NCI-H1436 treated with DMSO at 0.1 percent for 48 hours (cell line): ENCODE data around the gene OLA1.

Experiments used
- DNase-seq: peaks from one replicate; lab custom pipeline; 2025; lab: John Stamatoyannopoulos, UW

Gene OLA1

DNA sequence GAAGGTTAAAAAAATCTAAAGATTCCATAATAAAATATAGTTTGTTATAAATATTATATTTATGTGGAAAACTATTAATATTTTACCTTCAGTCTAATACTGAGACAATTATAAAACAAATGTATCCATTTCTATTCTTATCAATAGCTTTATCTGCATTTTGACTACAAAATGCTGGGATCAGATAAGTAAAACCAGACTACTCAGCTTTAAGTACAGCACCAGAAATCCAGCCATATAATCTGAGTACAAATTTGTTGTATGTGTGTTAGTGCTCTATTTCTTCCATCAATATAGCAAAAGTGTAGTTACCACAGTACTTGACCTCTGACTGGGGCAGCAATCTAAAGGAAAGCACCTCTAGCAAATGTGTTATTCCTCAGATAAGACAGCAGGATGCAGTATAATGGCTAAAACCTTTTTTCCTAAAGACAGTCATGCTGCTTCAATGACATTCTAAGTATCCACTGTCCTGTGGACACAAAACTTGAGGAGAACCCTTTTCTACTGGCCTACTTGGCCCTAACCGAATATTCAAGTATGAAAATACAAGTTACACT, 68.1 kb downstream of the OLA1 start:
- no peak for DNase-seq

DNA sequence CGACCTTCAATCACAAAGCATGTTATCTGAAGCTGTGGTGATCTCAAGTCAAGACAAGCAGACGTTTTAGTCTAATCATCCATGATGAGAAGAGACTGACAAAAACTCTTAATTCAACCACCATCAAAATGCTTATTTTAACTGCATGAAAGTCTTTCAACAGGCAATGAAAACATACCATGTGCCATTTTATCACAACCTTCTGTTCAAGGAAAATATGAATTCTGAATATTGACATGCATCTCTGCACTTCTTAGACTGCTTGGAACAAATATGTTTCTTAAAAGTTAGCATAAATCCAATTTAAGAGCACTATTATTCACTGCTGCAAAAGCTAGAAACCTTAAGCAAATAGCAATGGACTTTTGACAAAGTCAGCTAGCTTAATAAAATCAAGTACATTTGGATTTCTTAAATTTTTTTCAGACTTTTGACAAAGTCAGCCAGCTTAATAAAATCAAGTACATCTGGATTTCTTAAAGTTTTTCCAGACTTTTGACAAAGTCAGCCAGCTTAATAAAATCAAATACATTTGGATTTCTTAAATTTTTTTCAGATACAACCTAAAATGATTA, 70.9 kb downstream of the OLA1 start:
- DNase-seq, result no peak

DNA sequence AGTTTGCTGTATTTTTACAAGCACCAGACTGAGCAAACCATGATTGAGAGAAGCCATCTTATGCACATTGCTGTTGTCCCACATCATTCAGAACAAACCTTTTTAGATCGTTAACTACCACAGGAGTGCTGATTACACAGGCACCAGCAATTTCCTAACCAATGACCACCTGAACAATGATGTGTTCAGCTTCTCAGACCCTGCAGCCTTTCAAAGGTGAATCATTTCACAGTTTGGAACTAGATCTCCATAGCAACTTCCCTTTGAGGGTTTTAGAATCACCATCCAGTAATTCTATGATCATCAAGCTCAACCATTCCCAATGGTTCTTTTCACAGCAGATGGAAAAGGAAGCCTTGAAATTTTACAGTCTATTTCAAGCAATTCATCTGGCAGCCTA, 71.4 kb downstream of the OLA1 start:
- DNase-seq, result peak; percentile 40

DNA sequence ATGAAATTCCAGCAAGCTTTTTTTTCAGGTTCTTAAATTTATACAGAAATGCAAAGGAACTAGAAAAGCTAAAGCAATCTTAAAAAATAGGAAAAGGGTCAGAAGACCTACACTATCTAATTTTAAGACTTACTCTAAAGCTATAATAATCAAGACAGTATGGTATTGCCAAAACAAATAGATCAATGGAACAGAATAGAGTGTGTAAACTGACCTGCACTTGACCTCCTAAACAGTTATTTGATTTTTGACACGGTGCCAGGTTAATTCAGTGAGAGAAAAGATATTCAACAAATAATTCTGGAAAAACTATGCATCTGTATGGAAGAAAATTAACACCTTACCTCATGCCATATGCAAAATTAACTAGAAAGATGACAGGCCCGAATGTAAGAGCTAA, 73.6 kb downstream of the OLA1 start:
- DNase-seq, result no peak

DNA sequence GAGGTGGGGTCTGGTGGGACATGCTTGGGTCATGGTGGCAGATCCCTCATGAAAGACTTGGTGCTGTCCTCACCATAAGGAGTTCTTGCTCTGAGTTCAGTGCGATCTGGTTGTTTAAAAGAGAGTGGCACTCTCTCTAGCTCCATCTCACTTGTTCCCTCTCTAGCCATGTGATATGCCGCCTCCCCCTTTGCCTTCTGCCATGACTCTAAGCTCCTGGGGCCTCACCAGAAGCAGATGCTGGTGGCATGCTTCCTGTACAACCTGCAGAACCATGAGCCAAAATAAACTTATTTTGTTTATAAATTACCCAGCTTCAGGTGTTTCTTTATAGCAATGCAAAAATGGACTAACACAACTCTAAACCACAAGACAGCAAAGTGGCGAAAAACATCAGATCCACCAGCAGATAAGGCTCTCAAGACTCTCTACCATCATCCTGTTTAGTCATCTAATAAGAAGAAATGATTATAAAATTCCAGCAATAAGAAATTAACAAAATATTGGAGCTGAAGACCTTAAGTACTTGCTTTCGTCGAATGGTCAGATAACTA, 75.5 kb downstream of the OLA1 start:
- no peak for DNase-seq

DNA sequence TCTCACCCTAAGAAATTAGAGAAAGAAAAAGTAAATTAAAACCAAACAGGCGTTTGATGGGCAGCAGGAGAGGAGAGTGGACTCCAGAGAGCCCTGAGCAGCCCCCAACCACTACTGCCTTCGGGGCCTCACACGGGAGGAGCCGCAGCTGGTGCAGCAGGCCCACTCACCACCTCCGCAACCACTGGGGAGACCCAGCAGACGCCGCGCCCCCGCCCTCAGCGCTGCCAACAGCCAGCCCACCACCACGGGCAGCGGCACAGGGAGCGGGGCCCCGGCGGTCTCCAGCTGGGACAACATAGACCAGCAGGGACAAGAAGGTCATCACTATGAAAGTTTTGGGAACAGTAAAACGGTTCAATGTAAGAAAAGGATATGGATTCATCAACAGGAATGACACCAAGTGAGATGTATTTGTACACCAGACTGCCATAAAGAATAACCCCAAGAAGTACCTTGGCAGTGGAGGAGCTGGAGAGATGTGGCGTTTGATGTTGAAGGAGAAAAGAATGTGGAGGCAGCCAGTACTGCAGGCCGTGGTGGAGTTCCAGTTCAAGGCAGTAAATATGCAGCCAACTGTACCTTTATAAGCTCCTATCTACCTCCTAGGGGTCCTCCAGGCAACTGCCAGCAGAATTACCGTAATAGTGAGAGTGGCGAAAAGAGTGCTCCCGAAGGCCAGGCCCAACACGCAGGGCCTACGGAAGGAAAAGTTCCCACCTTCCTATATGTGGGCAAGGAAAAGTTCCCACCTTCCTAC, 76.5 kb downstream of the OLA1 start:
- DNase-seq, result no peak

DNA sequence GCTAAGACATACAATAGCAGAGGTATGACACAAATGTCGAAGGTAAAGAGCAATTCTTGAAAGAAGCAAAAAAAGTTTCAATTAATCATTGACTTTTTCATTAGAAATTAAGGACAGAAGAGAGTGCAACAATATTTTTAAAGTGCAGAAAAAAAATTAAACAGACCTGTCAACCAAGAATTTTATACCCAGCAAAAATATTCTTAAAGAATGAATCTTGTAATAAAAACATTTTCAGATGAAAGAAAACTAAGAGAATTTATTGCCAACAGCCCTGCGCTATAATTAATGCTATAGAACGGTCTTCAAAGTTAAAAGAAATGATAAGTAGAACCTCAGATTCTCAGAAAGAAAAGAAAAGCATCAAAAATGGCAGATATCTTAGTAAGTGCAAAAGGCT, 79.0 kb downstream of the OLA1 start:
- DNase-seq, result no peak

DNA sequence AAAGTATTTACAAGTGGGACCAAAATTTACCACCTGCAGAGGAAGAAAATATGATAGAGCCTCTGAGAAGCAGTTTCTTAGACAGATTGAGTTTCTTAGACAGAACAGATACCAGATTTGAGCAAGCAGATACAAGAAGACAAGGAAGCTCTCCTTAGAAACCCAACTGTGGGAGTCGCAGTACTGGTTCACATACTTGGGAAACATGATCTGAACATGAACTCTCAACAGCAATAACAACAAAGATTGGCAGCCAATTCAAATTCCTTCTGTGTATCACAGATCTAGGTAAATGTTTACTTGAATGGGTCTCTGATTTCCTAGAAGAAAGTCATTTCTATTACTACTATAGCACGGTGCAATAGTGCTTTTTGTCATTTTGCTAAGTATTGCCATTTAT, 82.1 kb downstream of the OLA1 start:
- no peak for DNase-seq

DNA sequence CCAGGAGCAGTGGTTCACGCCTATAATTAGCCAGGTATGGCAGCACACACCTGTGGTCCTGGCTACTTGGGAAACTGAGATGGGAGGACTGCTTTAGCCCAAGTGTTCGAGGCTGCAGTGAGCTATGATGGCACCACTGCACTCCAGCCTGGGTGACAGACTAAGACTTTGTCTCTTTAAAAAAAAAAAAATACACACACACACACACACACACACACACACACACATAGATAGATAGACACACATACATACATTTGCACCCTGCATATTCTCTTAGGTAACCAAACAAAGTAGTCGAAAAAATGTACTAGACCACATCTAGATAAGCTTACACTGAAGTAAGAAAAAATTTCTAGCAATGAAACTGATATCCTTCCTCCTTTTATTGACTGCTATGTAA, 86.8 kb downstream of the OLA1 start:
- no peak for DNase-seq

DNA sequence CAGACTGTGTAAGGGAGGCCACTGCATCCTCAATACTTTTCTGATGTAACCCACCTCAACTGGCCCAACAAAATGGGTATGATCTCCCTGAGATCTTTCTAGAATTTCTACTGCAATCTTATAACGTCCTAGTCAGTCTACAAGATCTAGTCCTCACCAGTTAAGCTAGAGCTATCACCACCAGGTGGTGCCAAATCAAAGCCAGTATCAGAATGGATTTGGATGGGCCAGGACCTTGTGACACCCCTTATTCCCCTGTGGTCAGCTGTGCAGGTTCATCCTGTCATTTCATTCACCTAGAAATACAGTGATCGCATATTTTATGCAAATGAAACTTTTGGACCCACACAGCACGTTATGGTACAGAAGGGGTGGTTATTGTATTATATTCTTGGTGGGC, 90.3 kb downstream of the OLA1 start:
- peak; percentile 27 for DNase-seq

DNA sequence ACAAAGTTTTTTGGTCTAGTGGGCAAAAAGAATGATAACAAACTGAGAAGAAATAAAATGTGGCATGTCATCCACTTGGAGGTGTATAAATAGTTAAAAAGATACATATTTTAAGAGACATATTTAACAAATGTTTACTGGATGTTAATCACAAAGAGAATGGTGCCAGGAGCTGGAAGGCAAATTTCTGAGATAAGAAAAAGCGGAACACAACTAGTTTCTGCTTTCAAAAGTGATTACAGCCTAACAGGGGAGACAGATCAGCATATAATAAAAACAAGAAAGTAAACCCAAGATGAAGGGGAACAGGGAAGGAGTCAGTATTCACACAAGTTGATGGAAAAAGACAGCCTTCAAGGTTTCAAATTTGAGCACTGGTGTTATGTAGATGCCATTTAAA, 91.3 kb downstream of the OLA1 start:
- no peak for DNase-seq

DNA sequence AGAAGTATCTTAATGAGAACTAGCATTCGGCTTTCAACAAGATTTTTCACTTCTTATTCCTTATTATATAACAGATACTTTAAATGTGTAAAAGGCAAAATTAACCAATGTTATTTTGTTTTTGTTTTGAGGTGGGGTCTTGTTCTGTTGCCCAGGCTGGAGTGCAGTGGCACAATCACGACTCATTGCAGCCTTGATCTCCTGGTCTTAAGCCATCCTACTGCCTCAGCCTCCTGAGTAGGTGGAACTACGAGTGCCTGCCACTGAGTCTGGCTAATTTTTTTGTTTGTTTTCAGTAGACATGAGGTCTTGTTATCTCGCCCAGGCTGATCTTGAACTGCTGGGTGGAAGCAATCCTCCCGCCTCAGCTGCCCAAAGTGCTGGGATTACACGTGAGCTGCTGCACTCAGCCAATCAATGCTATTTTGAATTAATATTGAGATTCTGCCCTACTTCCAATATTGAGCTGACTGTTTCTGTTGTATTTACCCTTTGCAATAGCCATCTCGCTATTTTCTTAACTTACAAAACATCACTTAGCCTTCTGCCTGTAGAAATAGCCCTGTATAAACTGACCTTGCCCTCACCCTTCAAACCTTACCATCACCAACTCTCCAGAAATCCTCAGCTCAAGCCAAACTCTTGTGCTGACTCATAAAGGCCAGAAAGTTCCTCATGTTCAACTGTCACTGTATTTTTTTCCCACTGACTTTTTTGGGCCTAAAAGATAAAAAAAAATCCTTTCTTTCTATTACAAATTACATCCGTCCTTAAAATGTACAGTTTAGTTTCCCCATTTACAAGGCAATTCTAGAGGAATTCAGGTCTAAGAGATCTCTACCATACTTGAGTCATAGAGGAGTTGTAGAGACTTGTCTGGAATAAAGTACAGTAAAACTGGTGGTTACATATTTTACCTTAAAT, 94.3 kb downstream of the OLA1 start:
- DNase-seq, result no peak

DNA sequence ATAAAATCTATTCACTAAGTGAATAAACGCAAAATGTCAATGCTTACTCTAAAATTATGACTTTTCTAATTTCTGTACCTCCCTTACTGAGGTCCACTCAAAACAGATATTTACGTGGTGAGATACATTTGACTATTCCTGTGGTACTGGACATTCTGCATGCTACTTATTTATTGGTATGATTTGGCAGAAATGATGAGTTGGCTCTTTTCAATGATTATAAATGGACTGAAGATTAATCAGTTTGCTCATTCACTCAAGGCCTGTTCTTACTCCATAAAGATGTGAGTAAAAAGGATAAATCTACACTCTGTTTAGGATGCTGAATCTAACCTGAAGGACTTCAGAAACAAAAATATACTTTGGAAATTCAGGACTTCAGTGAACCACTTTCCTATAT, 98.8 kb downstream of the OLA1 start:
- DNase-seq, result no peak

DNA sequence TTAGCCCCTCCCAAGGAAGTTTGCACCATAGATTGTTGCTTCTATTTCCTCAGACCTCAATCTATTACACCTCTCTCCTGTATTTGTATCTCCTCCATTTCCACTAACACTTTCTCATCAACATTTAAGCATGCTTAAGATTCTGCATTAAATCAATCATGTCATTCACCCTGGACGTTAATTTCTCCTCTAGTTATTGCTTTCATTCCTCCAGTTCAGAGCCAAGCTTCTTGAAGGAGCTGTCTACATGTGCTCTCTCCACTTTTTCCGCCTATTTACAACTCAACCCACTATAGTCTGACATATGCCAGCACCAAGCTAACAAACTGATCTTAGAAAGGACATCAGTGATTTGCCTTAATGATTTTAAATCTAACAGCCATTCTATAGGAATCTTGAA, 99.5 kb downstream of the OLA1 start:
- no peak for DNase-seq

DNA sequence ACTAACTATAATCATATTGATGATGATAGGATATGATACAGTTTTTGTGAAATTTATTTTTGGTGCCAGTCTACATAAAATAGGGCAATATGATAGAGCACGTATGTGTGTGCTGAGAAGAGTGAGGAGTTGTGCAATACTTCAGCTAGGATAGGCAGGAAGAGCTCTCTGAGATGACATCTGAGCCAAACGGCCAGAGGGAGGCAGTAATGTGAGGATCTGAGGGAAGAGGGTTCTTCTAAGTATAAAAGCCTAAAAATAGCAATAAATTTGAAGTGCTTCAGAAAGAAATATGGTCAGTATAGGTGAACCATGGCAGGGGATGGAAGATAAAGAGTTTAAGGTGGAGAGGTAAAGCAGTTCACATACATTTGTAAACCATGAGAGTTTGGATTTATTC, 102.5 kb downstream of the OLA1 start:
- DNase-seq, result no peak

DNA sequence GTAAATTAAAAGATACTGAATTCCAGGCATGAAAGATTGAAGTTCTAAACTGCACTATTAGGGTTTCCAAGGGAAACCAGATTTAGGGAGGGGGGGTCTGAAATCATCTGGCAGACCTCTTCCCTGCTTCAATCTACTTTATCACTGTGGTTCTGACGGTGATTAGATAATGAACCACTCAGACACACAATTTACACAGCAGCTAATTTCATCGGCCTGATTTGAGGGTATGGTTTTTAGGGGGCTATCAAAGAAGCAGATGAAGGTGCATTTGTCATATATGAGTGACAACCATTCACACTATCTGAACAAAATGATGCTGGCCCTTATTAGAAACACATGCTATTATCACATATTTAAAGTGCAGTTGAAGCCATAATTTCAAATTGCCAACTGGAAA, 106.0 kb downstream of the OLA1 start:
- DNase-seq, result peak; percentile 56

DNA sequence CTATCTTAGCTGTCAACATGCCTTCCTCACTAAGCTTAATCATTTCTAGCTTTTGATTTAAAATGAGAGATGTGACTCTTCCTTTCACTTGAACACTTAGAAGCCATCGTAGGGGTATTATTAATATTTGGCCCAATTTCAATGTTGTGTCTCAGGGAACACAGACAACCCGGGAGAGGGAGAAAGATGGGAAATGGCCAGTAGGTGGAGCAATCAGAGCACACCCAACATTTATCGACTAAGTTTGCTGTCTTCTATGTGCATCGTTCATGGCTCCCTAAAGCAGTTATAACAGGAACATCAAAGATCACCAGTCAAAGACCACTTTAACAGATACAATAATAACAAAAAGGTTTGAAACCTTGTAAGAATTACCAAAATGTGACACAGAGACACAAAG, 110.2 kb downstream of the OLA1 start:
- DNase-seq, result no peak

DNA sequence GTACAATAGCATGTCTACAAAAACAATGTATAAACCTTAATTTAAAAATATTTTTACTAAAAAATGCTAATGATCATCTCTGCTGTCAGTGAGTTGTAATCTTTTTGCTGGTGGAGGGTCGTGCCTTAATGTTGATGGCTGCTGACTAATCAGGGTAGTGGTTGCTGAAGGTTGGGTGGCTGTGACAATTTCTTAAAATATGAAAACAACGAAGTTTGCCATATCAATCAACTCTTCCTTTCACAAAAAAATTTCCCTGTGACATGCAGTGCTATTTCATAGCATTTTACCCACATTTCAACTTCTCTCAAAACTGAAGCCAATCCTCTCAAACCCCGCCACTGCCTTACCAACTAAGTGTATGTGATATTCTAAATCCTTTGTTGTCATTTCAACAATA, 112.4 kb downstream of the OLA1 start:
- no peak for DNase-seq

DNA sequence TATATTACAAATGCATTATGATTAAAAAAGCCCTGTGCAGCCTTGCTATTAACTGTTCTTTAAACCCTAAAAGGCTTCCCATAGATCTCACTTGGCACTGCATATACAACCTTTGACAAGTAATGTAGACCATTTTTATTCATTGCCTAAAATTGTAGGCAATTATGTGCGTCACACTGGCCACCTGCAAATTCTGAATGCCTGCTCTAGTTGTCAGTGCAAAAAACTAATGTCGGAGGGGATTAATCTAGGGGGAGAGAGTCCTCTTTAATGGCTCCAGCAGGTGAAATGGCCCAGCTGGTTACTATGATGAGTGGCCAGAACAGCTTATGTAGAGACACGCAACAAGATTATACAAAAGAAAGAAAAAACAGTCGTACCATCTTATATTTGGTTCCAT, 123.2 kb downstream of the OLA1 start:
- DNase-seq, result peak; percentile 96

DNA sequence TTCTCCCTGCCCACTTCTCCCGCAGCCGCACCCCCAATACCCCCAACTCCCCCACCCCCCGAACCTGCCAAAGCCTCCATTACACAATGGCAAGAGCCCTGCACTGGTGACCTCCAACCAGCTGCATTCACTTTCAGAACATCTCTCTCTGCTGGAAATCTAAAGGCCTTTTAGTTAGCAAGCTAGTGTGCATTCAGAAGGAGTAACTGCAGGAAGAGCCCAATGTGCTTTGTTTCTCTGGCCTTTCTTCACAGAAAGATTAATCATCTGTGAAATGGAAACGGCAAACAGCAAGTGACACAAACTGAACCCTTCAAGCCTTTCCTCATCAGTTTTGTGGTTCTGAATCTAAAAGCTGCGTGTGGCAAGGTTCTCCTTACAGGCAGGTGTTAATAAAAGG, 124.2 kb downstream of the OLA1 start:
- peak; percentile 56 for DNase-seq

DNA sequence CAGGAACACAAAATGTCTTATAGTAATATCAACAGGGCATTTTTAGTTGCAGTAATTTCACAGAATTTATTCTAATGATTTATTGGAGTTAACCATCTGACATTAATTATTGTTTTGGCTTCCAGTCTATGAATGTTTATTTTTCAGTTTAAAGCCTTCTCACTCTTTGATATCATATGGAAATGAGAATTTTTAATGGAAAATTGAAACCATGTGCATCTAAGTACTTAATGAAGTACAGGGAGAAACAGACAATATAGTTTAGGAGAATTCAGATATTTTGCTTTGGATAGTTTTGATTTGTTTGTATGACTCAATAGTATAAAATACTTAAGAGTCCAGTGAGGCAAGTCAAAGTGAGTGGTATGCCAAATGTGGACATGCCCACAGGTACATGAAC, 126.1 kb downstream of the OLA1 start:
- no peak for DNase-seq

DNA sequence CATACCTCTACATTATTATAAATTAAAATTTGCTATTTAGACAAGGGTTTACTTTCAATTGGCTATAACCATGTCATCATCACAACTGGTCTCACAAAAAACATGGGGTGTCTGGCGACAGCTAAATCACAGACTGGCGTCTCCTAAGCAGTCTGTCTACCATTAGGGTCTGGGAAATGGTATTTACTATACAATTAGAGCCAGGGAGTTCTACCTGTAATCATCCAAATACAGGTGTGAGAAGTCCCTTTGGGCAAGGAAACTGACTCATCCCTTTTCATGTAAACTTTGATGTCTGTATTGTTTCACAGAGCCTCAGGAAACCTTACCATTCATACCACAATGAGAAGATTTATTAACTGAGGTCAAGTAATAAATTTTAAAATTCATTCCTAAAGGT, 126.7 kb downstream of the OLA1 start:
- peak; percentile 76 for DNase-seq
